ACC112 (cell line): ENCODE data around the gene TANGO2.

ENCODE experiments used
- H2AFZ ChIP-seq: fragments of 200-600 bp; sonication (generic); one replicate; pipeline ENCODE4 v1.6.0; 2017; ENCODE audit warnings: antibody characterized with exemption, low read length; ENCODE audit not compliant: unreplicated experiment
- H3K27ac ChIP-seq: fragments of 200-600 bp; sonication (generic); 2 replicates; pipeline ENCODE4 v1.5.1; 2014; ENCODE audit warnings: low read depth, mild to moderate bottlenecking, antibody characterized with exemption, low read length, moderate library complexity
- H3K27me3 ChIP-seq: fragments of 200-600 bp; sonication (generic); 2 replicates; pipeline ENCODE4 v1.6.1; 2014; ENCODE audit warnings: mild to moderate bottlenecking, antibody characterized with exemption, low read length, moderate library complexity, mixed read lengths; ENCODE audit not compliant: insufficient read depth
- H3K36me3 ChIP-seq: fragments of 200-600 bp; sonication (generic); 2 replicates; pipeline ENCODE4 v1.6.1; 2016; ENCODE audit warnings: mild to moderate bottlenecking, antibody characterized with exemption, low read length, moderate library complexity, mixed read lengths; ENCODE audit not compliant: insufficient read depth
- H3K4me1 ChIP-seq: fragments of 200-600 bp; sonication (generic); one replicate; pipeline ENCODE4 v1.6.1; 2016; ENCODE audit warnings: low read length, mixed read lengths; ENCODE audit not compliant: insufficient read depth, unreplicated experiment, control insufficient read depth
- H3K4me3 ChIP-seq: fragments of 200-600 bp; sonication (generic); 2 replicates; pipeline ENCODE4 v1.5.1; 2014; ENCODE audit warnings: mild to moderate bottlenecking, low read depth, low read length
- H3K79me2 ChIP-seq: fragments of 200-600 bp; sonication (generic); one replicate; pipeline ENCODE4 v1.6.0; 2016; ENCODE audit warnings: low read length; ENCODE audit not compliant: control insufficient read depth, unreplicated experiment, insufficient read depth

The TANGO2 gene

GRCh38 chr22:19977296-19978243, 43.3 kb upstream of the TANGO2 start:
- Histone ChIP-seq H3K27me3 (no peaks in the 10 kb centered on the region), H3K4me3 (no peak overlapping the region), H3K27ac (no peak overlapping the region), H3K79me2 (no peaks in the 10 kb centered on the region), H3K36me3 (no peaks in the 10 kb centered on the region), H3K4me1 (no peaks in the 10 kb centered on the region), H2AFZ (no peak overlapping the region)

GRCh38 chr22:19978748-19979147, 42.2 kb upstream of the TANGO2 start:
- Histone ChIP-seq H3K36me3 (no peaks in the 10 kb centered on the region), H3K79me2 (no peaks in the 10 kb centered on the region), H3K27ac (no peak overlapping the region), H3K4me1 (peaks cover 3% of the 10 kb centered on the region), H3K4me3 (no peak overlapping the region), H3K27me3 (no peaks in the 10 kb centered on the region), H2AFZ (no peak overlapping the region)

- Histone ChIP-seq H3K27ac (no peak overlapping the region), H3K4me1 (peaks cover 12% of the 10 kb centered on the region), H2AFZ (no peak overlapping the region), H3K36me3 (no peaks in the 10 kb centered on the region), H3K27me3 (no peaks in the 10 kb centered on the region), H3K4me3 (no peak overlapping the region), H3K79me2 (no peaks in the 10 kb centered on the region)
Observed at GRCh38 chr22:19979712-19980493, 41.0 kb upstream of the TANGO2 start.

GRCh38 chr22:19980766-19981165, 40.1 kb upstream of the TANGO2 start:
- Histone ChIP-seq H3K27ac (no peak overlapping the region), H3K36me3 (no peaks in the 10 kb centered on the region), H3K27me3 (no peaks in the 10 kb centered on the region), H3K4me3 (no peak overlapping the region), H3K79me2 (no peaks in the 10 kb centered on the region), H2AFZ (no peak overlapping the region), H3K4me1 (peaks cover 12% of the 10 kb centered on the region)

GRCh38 chr22:19981171-19981960, 39.5 kb upstream of the TANGO2 start:
- Histone ChIP-seq H3K79me2 (no peaks in the 10 kb centered on the region), H3K27ac (no peak overlapping the region), H2AFZ (no peak overlapping the region), H3K27me3 (no peaks in the 10 kb centered on the region), H3K4me3 (no peak overlapping the region), H3K36me3 (no peaks in the 10 kb centered on the region), H3K4me1 (peaks cover 12% of the 10 kb centered on the region)

GRCh38 chr22:19981961-19982920, 38.7 kb upstream of the TANGO2 start:
- Histone ChIP-seq H2AFZ (no peak overlapping the region), H3K27me3 (no peaks in the 10 kb centered on the region), H3K27ac (no peak overlapping the region), H3K4me1 (peaks cover 12% of the 10 kb centered on the region), H3K79me2 (no peaks in the 10 kb centered on the region), H3K4me3 (no peak overlapping the region), H3K36me3 (no peaks in the 10 kb centered on the region)

GRCh38 chr22:19982991-19983578, 37.8 kb upstream of the TANGO2 start:
- H3K36me3 ChIP-seq = no peaks in the 10 kb centered on the region
- H3K27ac ChIP-seq = no peak overlapping the region
- no peaks in the 10 kb centered on the region for H3K79me2 ChIP-seq
- H3K4me1 ChIP-seq = peaks cover 12% of the 10 kb centered on the region
- no peak overlapping the region for H3K4me3 ChIP-seq
- H3K27me3 ChIP-seq = no peaks in the 10 kb centered on the region
- H2AFZ ChIP-seq = no peak overlapping the region

GRCh38 chr22:19983741-19984140, 37.2 kb upstream of the TANGO2 start:
- no peak overlapping the region for H3K27ac ChIP-seq
- H2AFZ ChIP-seq = no peak overlapping the region
- no peak overlapping the region for H3K4me3 ChIP-seq
- peaks cover 12% of the 10 kb centered on the region for H3K4me1 ChIP-seq
- H3K27me3 ChIP-seq = no peaks in the 10 kb centered on the region
- H3K36me3 ChIP-seq = no peaks in the 10 kb centered on the region
- no peaks in the 10 kb centered on the region for H3K79me2 ChIP-seq

GRCh38 chr22:19984201-19984753, 36.6 kb upstream of the TANGO2 start:
- Histone ChIP-seq H3K79me2 (no peaks in the 10 kb centered on the region), H3K4me1 (peaks cover 12% of the 10 kb centered on the region), H3K27me3 (no peaks in the 10 kb centered on the region), H3K4me3 (no peak overlapping the region), H2AFZ (no peak overlapping the region), H3K36me3 (no peaks in the 10 kb centered on the region), H3K27ac (no peak overlapping the region)
